Measurements from ENCODE around the gene MDH1.

- TF ChIP-seq CTCF (conservative IDR thresholded peaks at IDR 0.05) (no peak), ZFX (IDR thresholded peaks at IDR 0.05) (no peak)
These were observed 49.2 kb upstream of the MDH1 start for GRCh38 chr2:63539416-63540162.

Measured in C4-2B (cell line).